NCI-H1105 treated with DMSO at 0.1 percent for 48 hours (cell line): ENCODE results near the gene F13A1.
"Not testable (repeated sequence)": the region's sequence is repeated elsewhere in the genome, so short reads cannot be mapped to it uniquely, and the experiment has no call there.

ENCODE experiments used
- DNase-seq: peaks from one replicate; lab custom pipeline; 2025; lab: John Stamatoyannopoulos, UW

Gene F13A1

DNA sequence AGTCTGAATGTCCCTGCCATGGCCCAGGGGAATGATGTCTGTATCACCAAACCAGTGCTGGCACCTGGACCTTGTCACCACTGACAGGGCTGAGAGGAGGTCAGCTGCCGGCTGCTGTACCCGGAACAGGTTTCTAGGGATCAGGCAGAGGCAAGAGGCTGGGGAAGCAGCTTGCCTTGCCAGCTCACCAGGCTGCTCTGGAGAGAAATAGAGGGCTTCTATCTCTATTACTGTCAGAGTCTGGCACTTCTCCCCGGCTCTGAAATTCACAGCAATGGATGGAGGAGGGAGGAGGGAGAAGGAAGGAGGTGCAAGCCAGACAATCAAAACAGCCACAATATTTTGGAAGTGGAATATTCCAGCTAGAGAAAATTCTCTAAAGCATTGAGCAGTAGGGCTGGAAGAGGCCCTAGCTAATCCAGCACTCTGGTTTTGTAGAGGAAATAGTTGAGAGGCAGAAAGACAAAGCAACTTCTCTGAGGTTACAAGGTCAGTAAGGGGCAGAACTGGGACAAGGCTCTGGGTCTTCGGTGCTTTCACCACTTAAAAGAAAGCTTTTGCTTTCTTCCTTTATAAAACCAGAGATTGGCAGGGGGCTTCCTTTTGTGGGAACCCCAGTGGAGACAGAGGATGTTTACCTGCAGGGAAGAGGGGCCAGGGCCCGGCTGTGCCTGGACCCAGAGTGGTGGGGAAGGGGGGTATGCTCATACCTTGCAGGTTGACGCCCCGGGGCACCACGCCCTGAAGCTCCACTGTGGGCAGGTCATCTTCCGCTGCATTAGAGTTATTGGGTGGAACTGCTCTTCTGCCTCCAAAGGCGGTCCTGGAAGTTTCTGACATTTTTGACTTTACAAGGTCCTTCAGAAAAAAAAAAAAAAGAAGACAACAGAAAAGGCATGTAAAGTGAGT, 2.4 kb downstream of the F13A1 start:
- DNase-seq: no peak

DNA sequence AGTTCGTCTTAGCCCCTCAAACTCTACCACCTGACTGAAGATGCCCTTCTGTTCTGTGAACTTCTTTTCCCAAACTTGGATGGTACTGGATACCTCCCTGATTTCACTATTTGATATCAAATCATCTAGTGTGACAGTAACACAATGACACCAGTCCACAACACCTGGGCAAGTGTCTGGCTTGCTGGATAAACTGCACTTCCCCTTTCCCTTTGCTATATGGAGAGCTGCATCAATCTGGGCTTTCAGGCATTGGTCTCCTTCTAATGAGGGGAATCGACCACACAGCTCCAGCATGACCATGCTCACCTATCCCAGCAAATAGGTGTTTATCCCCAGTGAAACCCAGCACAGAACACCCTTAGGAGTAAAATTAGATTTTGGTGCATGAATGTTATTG, 3.1 kb downstream of the F13A1 start:
- DNase-seq: no peak

DNA sequence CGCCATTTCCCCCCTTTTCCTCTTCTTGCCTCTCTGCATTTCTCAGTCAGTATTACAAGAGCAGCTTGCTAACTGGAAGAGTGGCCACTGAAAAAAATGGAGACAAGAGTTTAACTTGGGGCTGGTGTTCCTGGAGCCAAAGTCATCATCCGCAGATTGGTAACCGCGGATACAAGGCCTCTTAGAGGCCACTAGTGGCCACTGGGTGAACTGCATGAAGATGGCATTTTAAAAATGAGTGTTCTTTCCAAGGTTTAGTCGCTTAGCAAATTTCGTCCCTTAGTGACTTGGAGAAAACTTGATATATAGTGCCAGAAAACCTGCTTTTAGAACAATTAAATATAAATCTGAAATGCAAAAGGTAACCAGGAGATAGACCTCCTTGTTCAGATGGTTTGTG, 4.8 kb downstream of the F13A1 start:
- peak; percentile 46 for DNase-seq

DNA sequence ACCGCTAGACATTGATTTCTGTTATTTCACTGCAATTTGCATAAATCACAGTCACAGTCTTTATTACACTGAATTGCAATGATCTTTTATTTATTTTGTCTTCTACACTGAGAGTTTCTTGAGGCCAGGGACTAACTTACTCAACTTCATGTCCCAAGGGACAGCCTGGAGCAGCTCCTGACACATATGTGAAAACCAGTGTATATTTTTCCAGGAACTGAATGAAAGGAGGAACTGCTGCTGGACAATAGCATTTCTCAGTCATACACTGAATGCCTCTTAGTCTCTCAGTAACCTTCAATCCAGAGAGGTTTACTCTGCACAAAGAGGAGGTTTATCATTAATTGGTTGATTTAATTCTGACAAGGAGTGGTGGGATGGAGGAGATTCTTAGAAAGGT, 5.9 kb downstream of the F13A1 start:
- no peak for DNase-seq

DNA sequence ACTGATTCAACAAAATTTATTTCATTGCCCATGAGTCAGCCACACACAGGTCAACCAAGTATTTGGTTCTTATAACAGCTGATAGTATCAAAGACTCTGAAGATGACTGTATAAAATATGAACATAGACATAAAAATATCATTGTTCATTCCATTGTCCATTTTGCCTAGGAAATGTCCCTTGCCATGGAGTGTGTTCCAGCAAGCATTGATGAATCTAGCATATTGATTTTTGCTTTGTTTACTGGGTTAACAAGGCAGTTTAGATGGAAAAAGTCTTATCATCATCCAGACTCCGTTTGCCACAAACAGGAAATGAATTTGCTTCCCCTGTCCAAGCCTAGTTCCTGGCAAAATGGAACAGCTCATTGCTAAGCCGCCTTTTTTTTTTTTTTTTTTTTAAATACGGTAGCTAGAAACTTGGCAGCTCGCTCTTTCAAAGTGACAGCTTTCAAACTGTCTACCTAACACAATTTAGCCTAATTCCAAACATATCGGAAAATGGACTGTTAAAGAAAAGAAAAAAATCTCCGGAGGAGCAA, 7.5 kb downstream of the F13A1 start:
- no peak for DNase-seq

DNA sequence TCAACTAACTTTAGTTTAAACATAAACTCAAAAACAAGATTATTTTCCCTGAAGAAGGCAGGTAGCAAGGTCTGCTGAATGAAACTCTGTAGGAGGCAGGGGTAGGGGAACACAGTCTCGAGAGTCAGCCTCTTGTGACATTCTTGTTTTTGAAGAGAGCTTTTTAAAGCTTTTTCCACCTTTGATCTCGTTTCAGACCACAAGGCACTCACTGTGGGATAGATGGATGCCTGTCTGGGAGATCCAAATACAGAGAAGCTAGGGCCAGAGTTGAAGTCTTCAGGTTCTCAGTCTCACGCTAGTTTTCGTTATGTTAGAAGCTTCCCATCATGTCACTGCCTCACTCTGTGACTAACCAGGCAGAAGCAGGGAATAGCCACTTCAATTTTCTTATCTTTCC, 14.9 kb downstream of the F13A1 start:
- DNase-seq: no peak

DNA sequence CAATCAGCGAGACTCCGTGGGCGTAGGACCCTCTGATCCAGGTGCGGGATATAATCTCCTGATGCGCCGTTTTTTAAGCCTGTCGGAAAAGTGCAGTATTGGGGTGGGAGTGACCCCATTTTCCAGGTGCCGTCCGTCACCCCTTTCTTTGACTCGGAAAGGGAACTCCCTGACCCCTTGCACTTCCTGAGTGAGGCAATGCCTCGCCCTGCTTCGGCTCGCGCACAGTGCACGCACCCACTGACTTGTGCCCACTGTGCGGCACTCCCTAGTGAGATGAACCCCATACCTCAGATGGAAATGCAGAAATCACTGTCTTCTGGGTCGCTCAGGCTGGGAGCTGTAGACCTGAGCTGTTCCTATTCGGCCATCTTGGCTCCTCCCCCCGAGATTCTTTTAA, 20.1 kb downstream of the F13A1 start:
- not testable (repeated sequence) for DNase-seq

DNA sequence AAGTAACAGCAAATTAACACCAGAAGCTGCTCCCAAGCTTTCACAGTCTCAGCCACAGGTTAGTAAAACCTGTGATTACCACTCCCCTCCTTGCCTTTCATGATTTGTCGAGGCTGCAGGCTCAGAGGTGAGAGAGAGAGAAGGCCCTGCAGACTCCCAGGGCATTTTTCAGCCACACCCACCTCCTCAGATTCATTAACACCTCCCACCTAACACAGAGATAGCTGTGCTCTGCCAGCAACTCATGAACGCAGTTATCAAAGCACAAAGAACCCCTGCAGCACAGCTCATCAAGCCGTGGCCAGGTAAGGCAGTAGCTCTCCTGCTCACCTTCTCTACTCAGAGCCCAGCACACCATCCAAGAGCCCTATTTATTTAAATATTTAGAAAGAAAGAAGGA, 27.1 kb downstream of the F13A1 start:
- no peak for DNase-seq

DNA sequence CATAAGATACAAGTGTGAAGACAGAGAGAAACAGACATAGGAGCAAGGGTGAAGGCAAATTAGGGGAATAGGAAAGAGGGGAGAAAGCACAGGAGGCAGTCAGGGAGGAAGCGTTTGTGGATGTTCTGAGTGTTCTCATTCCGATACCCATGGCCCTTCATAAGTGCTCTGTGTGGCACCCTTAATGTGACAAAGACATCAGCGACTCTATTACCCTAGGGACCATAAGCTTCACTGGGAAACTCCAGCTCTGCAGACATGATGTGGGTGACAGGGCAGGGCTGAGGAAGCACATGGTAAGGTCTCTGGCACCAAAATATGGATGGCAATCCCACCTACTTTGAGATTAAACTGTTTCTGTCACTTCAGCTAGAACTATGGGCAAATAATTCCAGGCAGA, 33.0 kb downstream of the F13A1 start:
- DNase-seq: no peak

DNA sequence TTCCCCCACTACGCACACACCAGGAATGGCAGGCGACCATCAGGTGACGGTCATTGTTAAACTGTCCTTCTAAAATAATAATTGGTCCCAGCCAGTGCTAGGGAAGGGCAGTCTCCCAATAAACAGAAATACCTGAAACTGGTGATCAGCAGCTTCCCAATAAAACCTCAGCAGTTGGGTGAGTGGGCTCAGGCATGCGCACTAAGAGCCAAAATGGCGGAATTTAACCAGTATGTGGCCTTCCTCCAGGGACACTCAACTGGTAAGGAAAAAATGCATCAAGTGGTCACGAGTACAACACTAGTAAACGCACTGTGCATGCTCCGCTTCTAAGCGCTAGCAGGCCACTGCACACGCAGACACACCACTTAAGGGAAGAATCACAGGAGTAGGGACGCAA, 34.8 kb downstream of the F13A1 start:
- no peak for DNase-seq

DNA sequence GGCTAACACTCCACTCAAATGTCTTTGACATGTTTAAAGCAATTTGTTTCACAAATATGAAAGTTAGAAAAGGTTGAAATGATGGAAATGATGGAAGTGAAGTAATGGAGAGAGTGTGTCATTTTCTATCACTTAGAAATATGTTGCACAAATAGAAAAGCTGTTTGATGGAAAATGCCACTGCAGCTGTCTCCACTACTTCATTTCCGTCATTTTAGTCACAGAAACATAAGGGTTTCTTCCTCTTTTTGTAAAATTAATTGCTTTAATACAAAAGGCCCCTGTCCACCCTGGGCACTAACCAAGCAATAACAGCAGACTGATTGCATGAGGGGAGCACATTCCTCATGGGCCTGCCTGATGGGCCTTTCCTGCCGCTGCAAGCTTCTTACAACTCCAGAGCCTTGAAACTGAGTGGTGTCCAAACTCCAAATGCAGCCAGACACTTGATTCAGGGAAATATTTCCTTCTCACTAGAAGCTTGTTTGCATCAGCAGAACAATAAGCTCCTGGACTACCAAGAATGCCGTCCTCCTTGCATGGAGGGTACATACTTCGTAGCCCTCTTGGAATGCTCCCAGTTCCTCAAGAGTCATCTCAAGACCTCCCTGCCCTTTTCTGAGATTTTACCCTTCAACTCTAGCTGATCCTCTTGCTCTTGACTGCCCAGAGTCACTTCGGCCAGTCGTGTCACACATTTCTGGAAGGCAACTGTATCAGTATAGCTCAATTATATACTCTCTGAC, 36.1 kb downstream of the F13A1 start:
- DNase-seq: no peak

DNA sequence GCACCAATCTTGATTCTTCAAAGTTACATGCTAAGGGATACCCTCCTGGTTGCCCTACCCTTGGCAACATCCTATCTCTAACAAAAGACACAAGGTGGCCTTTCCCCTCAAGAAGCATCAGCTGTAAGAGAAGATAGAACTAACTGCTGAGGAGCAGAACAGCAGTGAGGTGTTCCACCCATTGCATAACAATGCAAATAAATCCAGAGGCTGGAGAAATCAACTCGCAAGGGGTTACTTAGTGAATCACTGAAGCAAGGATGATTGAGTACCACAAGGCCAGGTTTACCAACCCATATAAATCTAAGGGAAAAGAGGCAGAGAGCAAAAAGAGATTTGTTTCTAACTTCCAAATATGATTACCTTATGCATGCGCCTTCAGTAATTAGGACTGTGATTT, 36.7 kb downstream of the F13A1 start:
- DNase-seq: no peak

DNA sequence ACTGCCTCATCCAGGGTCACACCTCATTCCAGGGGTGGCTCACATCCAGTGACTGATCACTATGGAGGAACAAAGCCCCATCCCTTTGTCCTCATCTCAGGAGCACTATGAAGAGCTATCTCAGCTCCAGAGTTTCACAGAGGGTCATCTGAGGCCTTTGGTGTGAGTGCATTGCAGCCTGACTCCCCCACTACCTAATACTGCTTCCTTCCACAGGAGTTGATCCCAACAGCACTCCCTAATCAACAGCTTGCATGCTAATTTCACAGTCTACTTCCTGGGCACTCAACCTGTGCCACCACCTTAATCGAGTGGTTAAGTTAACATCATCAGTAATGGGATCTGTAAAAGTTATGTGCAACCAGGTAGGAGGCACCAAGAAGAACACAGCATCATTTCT, 37.7 kb downstream of the F13A1 start:
- DNase-seq: no peak

DNA sequence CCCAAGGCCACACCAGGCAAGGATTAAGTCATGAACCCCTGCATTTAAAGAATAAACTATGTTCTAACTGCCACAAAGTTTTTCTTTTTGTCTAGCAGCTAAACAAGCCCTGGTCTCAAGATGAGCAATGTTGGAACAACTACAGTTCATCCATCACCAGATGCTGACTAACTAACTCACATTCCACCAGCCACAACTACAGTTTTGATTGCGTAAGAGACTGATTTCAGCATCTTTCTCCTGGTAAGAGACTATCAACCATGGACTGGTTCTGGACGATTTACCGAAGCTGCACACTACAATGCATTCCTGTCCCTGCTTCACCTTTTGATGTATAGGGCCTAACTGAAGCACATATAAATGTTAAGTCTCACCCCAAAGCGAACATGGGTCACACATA, 43.0 kb downstream of the F13A1 start:
- no peak for DNase-seq

DNA sequence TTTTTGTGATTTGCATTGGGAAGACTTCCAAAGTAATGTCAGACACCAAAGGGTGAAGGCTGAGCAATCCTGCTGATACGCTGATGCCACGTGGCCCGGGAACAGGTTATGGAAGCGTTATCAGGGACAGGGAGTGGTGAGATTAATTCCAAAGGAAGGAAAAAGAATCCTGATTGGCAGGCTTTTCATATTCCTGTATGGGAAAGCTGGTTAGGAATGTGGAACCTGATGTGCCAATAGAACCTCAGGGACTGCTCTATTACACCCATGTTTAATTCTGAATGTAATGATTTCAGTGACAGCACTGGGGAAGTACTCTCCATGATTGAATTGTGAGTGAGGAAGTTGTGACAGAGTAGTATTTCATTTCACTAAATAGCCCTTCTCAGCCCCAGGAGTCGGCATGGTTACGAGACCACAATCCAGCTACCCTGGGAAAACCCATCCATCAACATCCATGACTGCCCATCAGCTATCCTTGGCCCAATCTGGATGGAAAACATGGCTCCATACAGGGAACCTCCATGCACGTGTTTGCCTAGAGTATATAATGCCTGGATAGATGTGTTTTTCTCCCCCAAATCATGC, 49.4 kb downstream of the F13A1 start:
- DNase-seq: no peak

DNA sequence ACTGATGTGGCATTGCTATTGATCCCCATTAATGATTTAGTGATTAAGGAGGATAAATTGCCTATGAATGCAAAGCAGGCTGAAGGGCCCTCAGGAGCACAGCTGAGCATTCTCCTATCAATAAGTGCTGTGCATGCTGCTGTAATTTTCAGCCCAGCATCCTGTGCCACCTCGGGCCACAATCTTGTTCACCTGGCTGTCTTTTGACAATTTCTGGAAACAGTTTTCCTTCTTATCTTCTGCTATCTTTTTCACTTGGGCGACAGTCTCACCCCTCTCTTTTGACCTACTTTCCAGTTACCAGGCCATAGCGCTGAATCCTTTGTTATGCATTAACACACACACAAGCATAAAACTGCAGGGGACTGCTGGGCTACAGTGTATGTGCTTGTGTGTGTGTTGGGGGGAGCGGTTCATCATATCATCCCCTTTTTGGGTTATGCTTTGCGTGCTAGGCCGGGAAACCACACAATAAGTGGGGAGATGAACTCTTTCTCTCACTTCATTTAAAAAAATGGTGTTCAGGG, 60.2 kb downstream of the F13A1 start:
- DNase-seq: no peak

DNA sequence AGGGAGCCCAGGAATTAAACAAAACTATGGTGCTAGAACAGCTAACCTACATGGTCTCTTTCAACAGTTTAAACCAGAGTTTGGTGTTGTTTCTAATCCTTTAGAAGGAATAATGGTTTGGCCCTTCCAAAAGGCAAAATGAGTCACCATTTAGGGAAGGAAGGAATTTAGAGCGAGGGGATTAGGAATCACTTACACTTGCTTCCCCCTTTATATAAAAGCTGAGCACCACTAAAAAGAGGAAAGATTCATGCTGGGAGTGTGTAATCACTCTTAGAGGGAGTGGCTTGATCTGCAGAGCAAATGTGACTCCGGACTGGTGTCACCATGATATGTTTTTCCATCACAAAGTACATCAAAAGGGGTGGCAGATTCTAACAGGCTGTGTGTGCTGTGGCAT, 63.6 kb downstream of the F13A1 start:
- DNase-seq: no peak

DNA sequence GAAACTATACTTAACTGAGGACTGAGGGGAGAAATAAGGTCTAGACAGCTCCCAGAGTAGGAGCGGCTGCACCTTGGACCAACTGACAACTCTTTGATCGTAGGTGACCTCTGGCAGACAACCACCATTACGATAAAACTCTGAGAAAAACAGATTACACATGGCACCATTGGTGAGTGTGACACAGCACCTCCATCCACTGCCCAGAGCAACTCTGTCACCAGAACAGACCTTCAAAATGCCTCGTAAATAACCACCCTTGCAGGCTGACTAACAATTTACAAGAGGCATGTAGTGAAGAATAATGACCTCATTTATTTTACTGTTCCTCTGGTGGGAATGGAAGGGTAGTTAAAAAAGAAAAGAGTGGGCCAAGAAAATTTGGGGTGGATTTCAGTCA, 64.2 kb downstream of the F13A1 start:
- DNase-seq: no peak

DNA sequence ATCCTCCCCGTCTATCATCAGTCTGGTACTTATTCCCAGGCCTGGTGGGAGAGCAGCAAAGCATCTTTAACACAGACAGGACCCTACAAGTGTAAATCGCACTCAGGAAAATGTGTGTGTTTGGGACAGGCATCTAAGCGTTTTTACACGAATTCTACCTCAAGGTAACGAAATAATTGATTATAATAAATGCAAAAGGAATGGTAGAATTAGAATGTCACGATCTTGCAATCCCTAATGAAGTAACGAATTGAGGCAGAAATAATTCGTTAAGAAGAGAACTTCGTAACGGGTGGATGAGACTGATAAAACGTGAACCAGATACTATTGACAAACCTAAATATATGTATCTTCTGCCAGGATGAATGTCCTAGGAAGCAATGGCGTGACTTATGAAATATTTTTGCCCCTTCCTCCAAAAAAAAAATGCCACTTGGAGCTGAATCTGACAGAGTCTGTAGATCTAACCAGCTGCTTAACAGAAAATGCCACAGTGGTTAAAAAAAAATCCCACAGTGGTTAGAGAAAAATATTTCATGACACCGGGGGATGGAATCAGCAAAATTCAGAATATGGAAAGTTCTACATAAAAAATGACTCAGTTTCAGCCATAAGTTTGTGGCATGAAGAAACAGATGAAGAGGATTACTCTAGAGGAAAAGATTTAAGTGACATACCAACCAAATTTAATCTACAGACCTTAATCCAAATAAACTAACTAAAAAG, 68.7 kb downstream of the F13A1 start:
- DNase-seq: no peak

DNA sequence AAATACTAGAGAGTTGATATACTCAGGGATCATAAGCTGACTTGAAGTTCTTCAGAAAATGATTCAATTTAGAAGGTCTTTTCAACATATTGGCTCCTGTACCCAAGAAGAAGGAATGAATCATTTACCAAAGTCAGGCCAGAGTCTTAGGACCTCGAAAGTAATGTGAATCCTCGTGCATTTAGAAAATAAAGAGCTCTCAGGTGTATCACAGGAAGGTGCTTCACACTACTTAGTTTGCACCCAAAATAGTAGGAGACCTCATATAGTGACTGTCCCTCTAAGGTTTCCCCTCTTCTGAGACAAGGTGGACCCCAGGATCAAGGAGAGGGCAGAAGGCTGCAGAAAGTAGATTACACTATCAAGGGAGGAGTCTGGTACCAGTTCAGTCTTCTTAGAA, 71.8 kb downstream of the F13A1 start:
- no peak for DNase-seq

DNA sequence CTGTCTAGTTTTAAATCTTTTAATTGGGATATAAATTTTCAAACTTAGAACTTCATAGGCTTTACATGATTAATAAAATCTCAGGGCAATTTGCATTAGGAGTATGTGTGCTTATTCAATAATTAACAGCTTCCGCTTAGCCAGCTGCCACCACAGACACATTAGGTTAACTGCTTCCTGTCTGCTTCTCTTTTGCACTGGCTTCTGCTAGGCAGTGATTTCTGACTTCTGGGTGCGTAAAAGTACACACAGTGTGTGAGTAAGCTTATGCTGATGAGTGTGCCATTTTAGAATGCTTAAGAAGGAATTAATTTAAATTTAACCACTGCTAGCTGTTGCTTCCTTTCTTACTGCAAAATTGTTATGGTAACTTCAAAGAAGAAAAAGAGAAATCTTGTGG, 73.9 kb downstream of the F13A1 start:
- no peak for DNase-seq

DNA sequence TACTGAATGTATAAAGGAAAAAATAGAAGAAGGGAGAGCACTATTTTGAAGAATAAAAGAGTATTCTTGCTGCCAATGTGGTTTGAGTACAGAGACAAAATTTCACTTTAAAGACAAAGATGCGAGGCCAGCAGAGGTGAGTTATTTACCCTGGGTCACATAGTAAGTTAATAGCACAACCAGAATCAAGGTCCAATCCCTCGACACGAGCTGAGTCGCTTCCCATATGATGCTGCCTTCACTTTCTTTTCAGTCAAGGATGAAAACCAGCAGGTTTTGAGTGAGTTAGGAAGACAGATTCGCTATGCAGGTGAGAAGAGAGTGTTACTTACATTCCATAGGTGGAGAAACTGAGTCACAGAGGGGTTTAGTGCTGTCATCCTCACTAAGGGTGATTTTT, 75.8 kb downstream of the F13A1 start:
- no peak for DNase-seq
